Nasal cavity respiratory epithelium epithelial cell of viscerocranial mucosa (primary cell): ENCODE results near the gene TRIM56. TPM values are rescaled to one million over a fixed set of nuclear protein-coding genes. Genes with fewer than 3 reads are reported as not detected.

ENCODE experiments used
- total RNA-seq: library from RNA; depleted of rRNA; stranded (reverse); fragments of >200 nt; gene quantifications from 2 replicates; pipeline ENCODE4 v1.2.3, GENCODE V29; 2014

Gene TRIM56
- total RNA-seq, result 5.1 and 20.1 TPM in 2 replicates

GRCh38 chr7:101085162-101085964, at the start of gene TRIM56:
TSS of gene TRIM56 (plus strand) at chr7:101085481. CDS start at chr7:101087313, 1,832 bp downstream.

GRCh38 chr7:101126651-101127459, 41.6 kb downstream of the TRIM56 start, which contains the start of gene SERPINE1:
TSS of gene SERPINE1 (plus strand) at chr7:101127104. CDS start at chr7:101128394, 1,290 bp downstream.

Other genes with a start within 250 kb of the TRIM56 start
- 11.3 and 13.5 TPM in 2 replicates for gene SLC12A9, start 232.8 kb upstream of the TRIM56 start, total RNA-seq
- 47.5 and 64.7 TPM in 2 replicates for gene TRIP6, start 218.1 kb upstream of the TRIM56 start, total RNA-seq
- gene SRRT, start 210.4 kb upstream of the TRIM56 start, total RNA-seq, result 22.6 and 35.6 TPM in 2 replicates
- 3.8 and 7.9 TPM in 2 replicates for gene UFSP1, start 195.8 kb upstream of the TRIM56 start, total RNA-seq
- gene ACHE, start 189.6 kb upstream of the TRIM56 start, total RNA-seq, result under 0.01 and 0.28 TPM in 2 replicates
- not detected in 2 replicates for gene MUC3A, start 135.9 kb upstream of the TRIM56 start, total RNA-seq
- gene MUC12, start 115.9 kb upstream of the TRIM56 start, total RNA-seq, result not detected in 2 replicates
- not detected in 2 replicates for gene MUC17, start 65.4 kb upstream of the TRIM56 start, total RNA-seq
- 18.5 and 176 TPM in 2 replicates for gene SERPINE1, start 41.6 kb downstream of the TRIM56 start, total RNA-seq
- gene AP1S1, start 69.0 kb downstream of the TRIM56 start, total RNA-seq, result 107 and 116 TPM in 2 replicates
- gene VGF, start 80.1 kb downstream of the TRIM56 start, total RNA-seq, result under 0.01 and 0.34 TPM in 2 replicates
- gene NAT16, start 94.8 kb downstream of the TRIM56 start, total RNA-seq, result not detected in 2 replicates
- not detected in 2 replicates for gene MOGAT3, start 115.6 kb downstream of the TRIM56 start, total RNA-seq
- 33.5 and 74.0 TPM in 2 replicates for gene PLOD3, start 132.1 kb downstream of the TRIM56 start, total RNA-seq
- 47.1 and 63.2 TPM in 2 replicates for gene ZNHIT1, start 132.7 kb downstream of the TRIM56 start, total RNA-seq
- gene CLDN15, start 152.3 kb downstream of the TRIM56 start, total RNA-seq, result 2.4 and 5.1 TPM in 2 replicates
- 104 and 109 TPM in 2 replicates for gene FIS1, start 159.6 kb downstream of the TRIM56 start, total RNA-seq
- 6.8 and 16.3 TPM in 2 replicates for gene IFT22, start 236.3 kb downstream of the TRIM56 start, total RNA-seq